ENCODE measurements around the gene FOXL3.

Gene FOXL3

GRCh38 chr7:315516-316265, 25.7 kb downstream of the FOXL3 start:
- no peak for TF ChIP-seq CTCF (IDR thresholded peaks at IDR 0.05; ENCODE audit: extremely low read depth, insufficient read depth, missing control alignments)
- DNase-seq (ENCODE audit: low spot score): no peak
- in situ Hi-C loops (cut with MboI; ENCODE audit: low pct_unique_long_range_greater_than_20kb, low sequenced_read_pairs, unreplicated experiment): no loop called here

GRCh38 chr7:317643-318405, 27.9 kb downstream of the FOXL3 start:
- no peak for TF ChIP-seq CTCF (IDR thresholded peaks at IDR 0.05; ENCODE audit: extremely low read depth, insufficient read depth, missing control alignments)
- no peak for DNase-seq (ENCODE audit: low spot score)
- in situ Hi-C loops (cut with MboI; ENCODE audit: low pct_unique_long_range_greater_than_20kb, low sequenced_read_pairs, unreplicated experiment): no loop called here

- in situ Hi-C loops (cut with MboI; ENCODE audit: low pct_unique_long_range_greater_than_20kb, low sequenced_read_pairs, unreplicated experiment): no loop called here
- DNase-seq (ENCODE audit: low spot score): no peak
- no peak for TF ChIP-seq CTCF (IDR thresholded peaks at IDR 0.05; ENCODE audit: extremely low read depth, insufficient read depth, missing control alignments)
Observed at GRCh38 chr7:318476-318875, 28.5 kb downstream of the FOXL3 start.

- no peak for DNase-seq (ENCODE audit: low spot score)
- in situ Hi-C loops (cut with MboI; ENCODE audit: low pct_unique_long_range_greater_than_20kb, low sequenced_read_pairs, unreplicated experiment): no loop called here
- no peak for TF ChIP-seq CTCF (IDR thresholded peaks at IDR 0.05; ENCODE audit: extremely low read depth, insufficient read depth, missing control alignments)
Observed at GRCh38 chr7:318878-319661, 29.1 kb downstream of the FOXL3 start.

- DNase-seq (ENCODE audit: low spot score): no peak
- in situ Hi-C loops (cut with MboI; ENCODE audit: low pct_unique_long_range_greater_than_20kb, low sequenced_read_pairs, unreplicated experiment): no loop called here
- TF ChIP-seq CTCF (IDR thresholded peaks at IDR 0.05; ENCODE audit: extremely low read depth, insufficient read depth, missing control alignments): no peak
Observed at GRCh38 chr7:320297-320696, 30.3 kb downstream of the FOXL3 start.

- peak; percentile 93 for DNase-seq (ENCODE audit: low spot score)
- peak; percentile 95 for TF ChIP-seq CTCF (IDR thresholded peaks at IDR 0.05; ENCODE audit: extremely low read depth, insufficient read depth, missing control alignments)
- in situ Hi-C loops (cut with MboI; ENCODE audit: low pct_unique_long_range_greater_than_20kb, low sequenced_read_pairs, unreplicated experiment): no loop called here
Observed at GRCh38 chr7:322111-322671, 32.2 kb downstream of the FOXL3 start.
